ENCODE results near the gene BICRA. TPM values are rescaled to one million over a fixed set of nuclear protein-coding genes. Genes with fewer than 3 reads are reported as not detected.

Gene BICRA
- total and polyA plus RNA-seq, 2 donors (not counting 1 experiment from before 2014, with no cell fraction given): 14.1 to 34.7 TPM

- Histone ChIP-seq H3K9ac (ENCODE audit: low read length) (no peak overlapping the region), H3K4me3 (ENCODE audit: control extremely low read depth in 1 of 5, extremely low read depth in 1 of 5, insufficient read depth in 1 of 5, low read depth in 2 of 5, low read length in 4 of 5) (no peak overlapping the region), H3K9me3 (ENCODE audit: control extremely low read depth in 1 of 3, control insufficient read depth in 2 of 3, insufficient read depth in 1 of 3, low read length in 2 of 3) (peaks cover 0 to 16% (median 1%) of the 10 kb centered on the region in 3 donors), H3K4me2 (replicated peaks; ENCODE audit: low read depth, low read length, poor library complexity, severe bottlenecking) (no peak overlapping the region), H2AFZ (ENCODE audit: insufficient read depth, low read depth, low read length, poor library complexity, severe bottlenecking) (no peak overlapping the region), H3K36me3 (replicated peaks in 1 of 2; ENCODE audit: control extremely low read depth in 1 of 2, control insufficient read depth in 1 of 2, extremely low read depth in 1 of 2, insufficient read depth in 2 of 2, low read length in 1 of 2) (no peaks in the 10 kb centered on the region), H3K27ac (ENCODE audit: low read length in 2 of 2) (no peak overlapping the region), H3K79me2 (ENCODE audit: control insufficient read depth, insufficient read depth, low read length) (no peaks in the 10 kb centered on the region), H3K27me3 (replicated peaks in 1 of 4; ENCODE audit: control extremely low read depth in 1 of 4, control insufficient read depth in 3 of 4, insufficient read depth in 4 of 4, low read length in 3 of 4) (peaks cover 0 to 13% (median under 1%) of the 10 kb centered on the region in 4 experiments), H4K20me1 (ENCODE audit: control insufficient read depth, insufficient read depth, low read length, poor library complexity, severe bottlenecking) (no peaks in the 10 kb centered on the region), H3K4me1 (ENCODE audit: control insufficient read depth in 2 of 2, insufficient read depth in 2 of 2, low read length in 2 of 2) (no peaks in the 10 kb centered on the region)
- Mint-ChIP-seq H3K27ac (no peak overlapping the region), H3K9me3 (ENCODE audit: insufficient read depth) (no peaks in the 10 kb centered on the region), H3K4me1 (no peaks in the 10 kb centered on the region), H3K27me3 (peaks cover 42% of the 10 kb centered on the region), H3K4me3 (no peak overlapping the region)
- POLR2A ChIA-PET: interaction anchor here (0.9 kb wide), 1 partner anchor 12 kb away, joined by 7 read pairs; no protein-coding TSS in a partner anchor
- ATAC-seq (ENCODE audit: low read depth): no peak
- intact Hi-C loops (cut with micrococcal nuclease): no loop called here
- CTCF ChIA-PET: no interaction called here
- DNase-seq: no peak
- no peak for TF ChIP-seq EZH2 (IDR thresholded peaks at IDR 0.05; ENCODE audit: borderline replicate concordance, insufficient read depth, low read depth, low read length, poor library complexity, severe bottlenecking)
- TF ChIP-seq CTCF (IDR thresholded peaks at IDR 0.05): no peak
- 82% methylated on average over 19 of the region's 26 CpGs for WGBS (ENCODE audit: insufficient coverage)
Observed at GRCh38 chr19:47719047-47719859, 110.3 kb downstream of the BICRA start.
